GM19395 (cell line): ENCODE data around the gene TAMM41.
A peak's percentile ranks its signal among the peaks of the same experiment; 100 is the strongest.
"Not testable (repeated sequence)": the region's sequence is repeated elsewhere in the genome, so short reads cannot be mapped to it uniquely, and the experiment has no call there.

Source experiments
- ATAC-seq: cut with Tn5 transposase; IDR thresholded peaks from one replicate; pipeline ENCODE4 v1.9.1; 2021; ENCODE audit warnings: mild to moderate bottlenecking, moderate library complexity; ENCODE audit not compliant: unreplicated experiment

TAMM41 gene

DNA sequence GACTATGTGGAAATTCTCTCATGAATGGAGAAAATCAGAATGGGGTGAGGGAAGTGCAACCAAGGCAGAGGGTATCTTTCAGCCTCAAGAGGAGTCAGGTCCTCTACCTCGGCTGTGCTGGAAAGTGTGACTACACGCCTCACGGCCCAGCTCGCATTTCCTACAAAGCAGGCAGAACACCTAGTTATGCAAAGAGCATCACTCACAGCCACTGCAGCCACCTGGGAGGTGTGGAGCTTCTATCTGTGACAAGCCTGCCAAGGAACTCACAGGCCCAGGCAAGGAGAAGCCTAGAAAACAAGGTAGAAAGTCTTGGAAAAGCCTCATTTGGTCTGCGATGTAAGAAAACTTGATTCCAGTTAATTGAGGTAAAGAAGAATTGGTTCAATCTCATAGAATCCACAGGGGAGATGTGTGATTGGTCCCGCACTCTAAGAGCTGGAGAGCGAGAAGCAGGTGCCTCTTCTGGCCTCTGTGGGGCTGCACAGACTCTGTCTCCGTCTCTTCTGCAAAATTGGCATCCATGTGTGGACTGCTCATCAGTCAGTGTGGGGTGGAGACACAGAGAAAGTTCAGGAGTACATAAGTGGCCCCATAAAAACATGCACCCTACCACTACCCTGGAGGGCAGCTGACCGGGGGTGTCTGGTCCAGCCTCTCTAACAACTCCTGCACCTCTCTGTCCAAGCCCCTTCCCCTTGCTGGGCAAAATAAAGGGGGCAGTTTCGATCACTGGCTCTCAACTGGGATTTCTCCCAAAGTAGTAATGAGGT lies 76.8 kb downstream of the TAMM41 start:
- ATAC-seq, result peak; percentile 19

- ATAC-seq, result no peak
These were observed 78.1 kb downstream of the TAMM41 start for GRCh38 chr3:11768604-11769003.

- no peak for ATAC-seq
These were observed 81.7 kb downstream of the TAMM41 start for GRCh38 chr3:11764931-11765363.

DNA sequence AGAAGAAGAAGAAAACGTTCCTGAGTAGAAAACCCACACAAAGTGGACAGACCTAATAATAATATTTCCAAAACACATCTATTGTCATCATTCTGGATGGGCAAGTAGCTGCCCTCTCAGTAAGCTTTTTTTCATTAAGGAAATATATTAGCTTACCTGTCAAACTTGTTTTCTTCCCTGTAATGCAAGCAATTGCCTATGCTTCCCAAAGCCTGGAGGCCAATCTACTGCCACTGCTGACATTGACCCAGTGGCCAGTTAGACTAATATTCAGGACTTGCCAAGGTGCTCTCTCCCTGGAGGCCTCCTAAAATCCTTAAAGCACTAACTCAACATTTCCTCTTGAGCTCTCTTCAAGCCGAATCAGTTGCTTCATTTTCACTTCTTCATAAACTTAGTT lies 86.7 kb downstream of the TAMM41 start:
- no peak for ATAC-seq

GRCh38 chr3:11757929-11758328 lies 88.8 kb downstream of the TAMM41 start:
- ATAC-seq, result no peak

DNA sequence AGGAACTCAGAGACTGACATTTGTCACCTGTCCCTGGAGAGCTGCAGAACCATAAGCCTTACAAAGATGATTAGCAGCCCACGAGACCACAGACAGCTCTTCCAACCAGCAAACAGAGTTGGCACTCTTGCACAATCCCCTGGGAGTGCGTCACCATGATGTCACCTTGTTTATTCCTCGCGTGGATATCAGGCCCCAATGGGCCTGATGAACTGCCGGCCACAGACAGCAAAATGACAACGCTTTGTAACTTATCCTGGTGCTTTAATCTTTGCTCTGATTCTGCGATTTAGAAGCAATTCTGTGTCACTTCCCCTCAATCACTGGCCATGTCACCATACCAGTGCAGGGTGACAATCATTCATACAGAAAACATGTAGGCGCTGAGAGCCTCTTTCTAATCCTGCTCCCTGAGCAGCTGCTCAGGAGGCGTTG lies 89.2 kb downstream of the TAMM41 start:
- ATAC-seq, result no peak

GRCh38 chr3:11755276-11755675 lies 91.4 kb downstream of the TAMM41 start:
- ATAC-seq, result no peak

DNA sequence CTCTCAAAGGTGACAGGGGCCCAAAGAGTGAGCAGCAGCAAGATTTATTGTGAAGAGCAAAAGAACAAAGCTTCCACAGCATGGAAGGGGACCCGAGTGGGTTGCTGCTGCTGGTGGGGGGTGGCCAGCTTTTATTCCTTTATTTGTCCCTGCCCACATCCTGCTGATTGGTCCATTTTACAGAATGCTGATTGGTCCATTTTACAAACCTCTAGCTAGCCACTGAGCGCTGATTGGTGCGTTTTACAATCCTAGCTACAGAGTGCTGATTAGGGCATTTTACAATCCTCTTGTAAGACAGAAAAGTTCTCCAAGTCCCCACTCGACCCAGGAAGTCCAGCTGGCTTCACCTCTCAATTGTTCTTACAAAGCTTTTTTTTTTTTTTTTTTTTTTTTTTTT lies 94.4 kb downstream of the TAMM41 start:
- ATAC-seq, result not testable (repeated sequence)

DNA sequence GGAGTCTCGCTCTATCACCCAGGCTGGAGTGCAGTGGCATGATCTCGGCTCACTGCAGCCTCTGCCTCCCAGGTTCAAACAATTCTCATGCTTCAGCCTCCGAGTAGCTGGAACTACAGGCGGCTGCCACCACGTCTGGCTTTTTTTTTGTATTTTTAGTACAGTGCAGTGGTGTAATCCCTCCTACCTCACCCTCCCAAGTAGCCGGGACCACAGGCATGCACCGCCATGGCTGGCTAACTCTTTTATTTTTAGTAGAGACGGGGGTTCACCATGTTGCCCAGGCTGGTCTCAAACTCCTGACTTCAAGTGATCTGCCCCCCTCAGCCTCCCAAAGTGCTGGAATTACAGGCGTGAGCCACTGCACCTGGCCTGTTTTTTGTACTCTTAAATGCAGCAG lies 98.4 kb downstream of the TAMM41 start:
- ATAC-seq, result not testable (repeated sequence)
